ENCODE data around the gene SRPK2. TPM values are rescaled to one million over a fixed set of nuclear protein-coding genes. Genes with fewer than 3 reads are reported as not detected.

Gene SRPK2
- total RNA-seq, 1 donor from 2014 or later = 69.5 TPM

DNA sequence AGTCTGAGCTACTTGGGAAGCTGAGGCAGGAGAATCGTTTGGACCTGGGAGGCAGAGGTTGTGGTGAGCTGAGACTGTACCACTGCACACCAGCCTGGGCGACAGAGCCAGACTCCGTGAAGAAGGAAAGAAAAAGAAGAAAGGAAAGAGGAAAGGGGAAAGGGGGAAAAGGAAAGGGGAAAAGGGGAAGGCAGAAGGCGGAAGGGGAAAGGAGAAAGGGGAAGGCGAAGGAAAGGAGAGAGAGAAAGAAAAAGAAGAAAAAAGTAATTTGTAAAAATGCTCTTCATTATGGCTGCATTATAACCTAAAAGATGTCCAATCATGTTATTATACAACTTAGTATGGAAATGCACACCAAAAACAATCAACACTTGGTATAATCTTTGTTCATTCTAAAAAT lies 110.2 kb downstream of the SRPK2 start:
- Mint-ChIP-seq H3K4me3 (ENCODE audit: unreplicated experiment) (no peak overlapping the region), H3K27me3 (ENCODE audit: unreplicated experiment) (no peaks in the 10 kb centered on the region), H3K27ac (ENCODE audit: unreplicated experiment) (no peak overlapping the region), H3K9me3 (ENCODE audit: unreplicated experiment) (no peaks in the 10 kb centered on the region), H3K4me1 (ENCODE audit: unreplicated experiment) (peaks cover 13% of the 10 kb centered on the region), H3K36me3 (ENCODE audit: unreplicated experiment) (peaks cover 5% of the 10 kb centered on the region)
- DNase-seq (ENCODE audit: extremely low spot score, unreplicated experiment) = no peak
- TF ChIP-seq CTCF (IDR thresholded peaks at IDR 0.05) = no peak

DNA sequence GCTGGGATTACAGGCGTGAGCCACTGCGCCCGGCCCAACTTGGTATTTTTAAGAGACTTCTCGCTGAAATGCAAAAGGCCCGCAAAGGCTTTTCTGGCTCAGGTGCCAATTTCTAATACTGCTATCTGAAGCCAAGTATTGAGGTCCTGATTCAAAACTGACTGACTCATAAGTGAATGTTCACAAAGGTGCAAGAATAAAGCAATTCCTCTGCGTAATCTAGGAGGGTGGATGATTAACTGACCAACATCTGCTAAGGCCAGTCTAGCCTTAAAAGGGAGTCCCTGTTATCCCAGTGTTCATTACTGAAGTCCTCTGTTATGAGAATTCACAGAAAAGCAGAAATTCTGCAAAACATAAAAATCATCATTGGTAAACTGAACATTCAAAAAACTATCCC lies 111.4 kb downstream of the SRPK2 start:
- DNase-seq (ENCODE audit: extremely low spot score, unreplicated experiment) = no peak
- H3K4me3 Mint-ChIP-seq (ENCODE audit: unreplicated experiment) = no peak overlapping the region
- no peaks in the 10 kb centered on the region for H3K9me3 Mint-ChIP-seq (ENCODE audit: unreplicated experiment)
- no peak for TF ChIP-seq CTCF (IDR thresholded peaks at IDR 0.05)
- H3K27me3 Mint-ChIP-seq (ENCODE audit: unreplicated experiment) = no peaks in the 10 kb centered on the region
- H3K36me3 Mint-ChIP-seq (ENCODE audit: unreplicated experiment) = peaks cover 5% of the 10 kb centered on the region
- H3K4me1 Mint-ChIP-seq (ENCODE audit: unreplicated experiment) = peaks cover 13% of the 10 kb centered on the region
- H3K27ac Mint-ChIP-seq (ENCODE audit: unreplicated experiment) = no peak overlapping the region

DNA sequence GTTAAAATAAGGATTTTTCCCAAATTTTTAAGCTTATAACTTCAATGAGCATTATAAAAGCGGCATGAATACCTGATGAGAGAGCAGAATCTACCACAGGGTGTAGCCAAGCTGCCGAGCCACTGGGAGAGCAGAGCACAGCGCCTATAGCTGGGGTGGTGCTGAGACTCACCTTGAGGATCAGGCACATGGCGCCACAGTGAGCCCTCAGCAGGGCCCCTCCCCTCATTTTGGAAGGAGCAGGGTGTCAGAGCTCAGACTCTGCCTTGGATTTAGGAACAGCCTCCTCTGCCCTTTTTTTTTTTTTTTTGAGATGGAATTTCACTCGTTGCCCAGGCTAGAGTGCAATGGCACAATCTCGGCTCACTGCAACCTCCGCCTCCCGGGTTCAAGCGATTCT lies 118.6 kb downstream of the SRPK2 start:
- peaks cover 43% of the 10 kb centered on the region for H3K4me1 Mint-ChIP-seq (ENCODE audit: unreplicated experiment)
- no peak for DNase-seq (ENCODE audit: extremely low spot score, unreplicated experiment)
- H3K36me3 Mint-ChIP-seq (ENCODE audit: unreplicated experiment) = peaks cover under 1% of the 10 kb centered on the region
- TF ChIP-seq CTCF (IDR thresholded peaks at IDR 0.05) = no peak
- no peaks in the 10 kb centered on the region for H3K27me3 Mint-ChIP-seq (ENCODE audit: unreplicated experiment)
- peak overlapping the region; percentile 79 for H3K4me3 Mint-ChIP-seq (ENCODE audit: unreplicated experiment)
- H3K9me3 Mint-ChIP-seq (ENCODE audit: unreplicated experiment) = no peaks in the 10 kb centered on the region
- H3K27ac Mint-ChIP-seq (ENCODE audit: unreplicated experiment) = peak overlapping the region; percentile 87

- TF ChIP-seq CTCF (IDR thresholded peaks at IDR 0.05) = no peak
- Mint-ChIP-seq H3K4me1 (ENCODE audit: unreplicated experiment) (peaks cover 43% of the 10 kb centered on the region), H3K36me3 (ENCODE audit: unreplicated experiment) (no peaks in the 10 kb centered on the region), H3K9me3 (ENCODE audit: unreplicated experiment) (no peaks in the 10 kb centered on the region), H3K4me3 (ENCODE audit: unreplicated experiment) (peak overlapping the region; percentile 79), H3K27ac (ENCODE audit: unreplicated experiment) (peak overlapping the region; percentile 87), H3K27me3 (ENCODE audit: unreplicated experiment) (no peaks in the 10 kb centered on the region)
- no peak for DNase-seq (ENCODE audit: extremely low spot score, unreplicated experiment)
These were observed 119.3 kb downstream of the SRPK2 start for GRCh38 chr7:105269397-105269796.

GRCh38 chr7:105268511-105269392 lies 120.0 kb downstream of the SRPK2 start:
- no peaks in the 10 kb centered on the region for H3K9me3 Mint-ChIP-seq (ENCODE audit: unreplicated experiment)
- DNase-seq (ENCODE audit: extremely low spot score, unreplicated experiment) = no peak
- H3K4me3 Mint-ChIP-seq (ENCODE audit: unreplicated experiment) = peak overlapping the region; percentile 79

More at GRCh38 chr7:105268511-105269392, 120.0 kb downstream of the SRPK2 start:
- no peak for TF ChIP-seq CTCF (IDR thresholded peaks at IDR 0.05)
- Mint-ChIP-seq H3K36me3 (ENCODE audit: unreplicated experiment) (no peaks in the 10 kb centered on the region), H3K27ac (ENCODE audit: unreplicated experiment) (peak overlapping the region; percentile 87), H3K27me3 (ENCODE audit: unreplicated experiment) (no peaks in the 10 kb centered on the region), H3K4me1 (ENCODE audit: unreplicated experiment) (peaks cover 43% of the 10 kb centered on the region)
